NCI-H2227 (cell line): ENCODE results near the gene ENPP3.
"Not testable (repeated sequence)": the region's sequence is repeated elsewhere in the genome, so short reads cannot be mapped to it uniquely, and the experiment has no call there.

Experiments used
- DNase-seq: peaks from one replicate; lab custom pipeline; 2025; ENCODE audit not compliant: unreplicated experiment; lab: John Stamatoyannopoulos, UW

The ENPP3 gene

DNA sequence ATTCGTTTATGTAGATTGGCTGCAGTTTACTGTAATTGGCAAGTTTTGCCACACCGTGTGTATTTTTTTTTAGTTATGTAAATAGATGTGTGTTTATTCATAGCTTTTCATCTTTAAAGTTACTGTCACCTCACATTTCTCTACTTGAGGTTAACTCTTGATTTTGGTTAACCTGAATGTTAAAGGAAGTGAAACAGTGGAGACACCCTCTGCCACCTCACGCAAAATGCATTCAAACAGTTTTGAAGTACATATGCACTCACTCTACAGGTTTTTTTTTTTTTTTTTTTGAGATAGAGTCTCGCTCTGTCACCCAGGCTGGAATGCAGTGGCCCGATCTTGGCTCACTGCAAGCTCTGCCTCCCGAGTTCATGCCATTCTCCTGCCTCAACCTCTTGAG is 46.4 kb downstream of the ENPP3 start:
- no peak for DNase-seq

DNA sequence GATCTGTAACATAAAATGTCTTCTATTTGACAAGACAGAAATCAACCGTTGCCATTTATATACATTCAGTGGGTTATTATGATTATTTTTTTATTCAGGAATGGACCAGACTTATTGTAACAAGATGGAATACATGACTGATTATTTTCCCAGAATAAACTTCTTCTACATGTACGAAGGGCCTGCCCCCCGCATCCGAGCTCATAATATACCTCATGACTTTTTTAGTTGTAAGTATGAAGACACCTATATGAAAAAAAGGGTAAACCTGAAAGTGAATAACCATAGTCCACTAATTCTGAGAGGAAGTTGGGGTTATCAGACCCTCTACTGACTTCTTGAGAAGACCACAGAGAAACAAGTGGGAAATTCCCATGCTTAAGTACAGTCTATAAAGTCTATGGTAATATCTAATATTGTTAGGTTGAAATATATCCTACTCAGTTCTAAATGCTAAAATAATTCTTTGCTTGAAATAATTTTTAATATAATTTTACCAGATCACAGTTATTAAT is 48.2 kb downstream of the ENPP3 start:
- no peak for DNase-seq

DNA sequence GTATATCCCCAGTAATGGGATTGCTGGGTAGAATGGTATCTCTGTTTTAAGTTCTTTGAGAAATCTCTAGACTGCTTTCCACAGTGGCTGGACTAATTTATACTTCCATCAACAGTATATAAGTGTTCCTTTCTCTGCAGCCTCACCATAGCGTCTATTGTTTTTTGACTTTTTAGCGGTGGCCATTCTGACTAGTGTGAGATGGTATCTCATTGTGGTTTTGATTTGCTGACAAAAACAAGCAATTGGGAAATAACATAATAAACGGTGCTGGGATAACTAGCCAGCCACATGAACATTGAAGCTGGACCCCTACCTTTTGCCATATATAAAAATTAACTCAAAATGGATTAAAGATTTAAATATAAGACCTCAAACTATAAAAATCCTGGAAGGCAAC is 49.9 kb downstream of the ENPP3 start:
- DNase-seq = no peak

DNA sequence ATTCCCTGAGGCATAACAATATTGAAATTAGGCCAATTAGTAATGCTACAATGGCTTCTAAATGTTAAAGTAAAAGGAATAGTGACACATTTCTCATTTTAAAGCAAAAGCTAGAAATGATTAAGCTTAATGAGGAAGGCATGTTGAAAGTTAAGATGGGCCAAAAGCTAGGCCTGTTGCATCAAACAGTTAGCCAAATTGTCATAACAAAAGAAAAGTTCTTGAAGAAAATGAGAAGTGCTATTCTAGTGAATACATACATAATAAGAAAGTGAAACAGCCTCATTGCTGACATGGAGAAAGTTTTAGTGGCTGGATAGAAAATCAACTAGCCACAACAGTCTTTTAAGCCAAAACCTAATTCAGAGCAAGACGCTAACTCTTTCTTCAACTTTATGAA is 51.2 kb downstream of the ENPP3 start:
- DNase-seq = no peak

DNA sequence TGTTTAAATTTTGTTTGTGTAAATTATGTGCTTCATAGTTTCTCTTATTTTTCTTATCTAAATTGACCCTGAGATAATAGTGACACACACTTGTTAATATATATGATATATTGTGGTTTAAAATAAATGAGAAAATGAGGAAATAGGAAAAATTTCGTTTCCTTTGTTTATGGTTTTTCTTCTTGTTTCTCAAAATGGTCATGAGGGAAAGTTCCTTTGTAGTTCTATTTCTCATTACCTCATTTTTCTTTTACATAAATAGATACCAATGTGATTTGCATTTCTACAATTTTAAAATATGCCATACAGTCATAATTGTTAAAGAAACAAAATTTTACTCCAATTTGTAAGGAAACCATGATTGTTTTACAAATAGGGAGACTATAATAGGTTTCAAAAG is 54.9 kb downstream of the ENPP3 start:
- no peak for DNase-seq

DNA sequence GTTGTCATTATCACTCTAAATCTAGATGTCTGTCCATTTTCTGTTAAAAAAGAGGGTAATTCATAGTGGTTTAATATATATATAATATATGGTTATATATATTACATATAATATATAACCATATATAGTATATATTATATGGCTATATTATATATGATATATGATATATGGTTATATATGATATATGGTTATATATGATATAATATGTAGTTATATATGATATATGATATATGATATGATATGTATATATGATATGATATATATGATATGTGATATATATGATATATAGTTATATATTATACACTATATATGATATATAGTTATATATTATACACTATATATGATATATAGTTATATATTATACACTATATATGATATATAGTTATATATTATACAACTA is 55.5 kb downstream of the ENPP3 start:
- no peak for DNase-seq

DNA sequence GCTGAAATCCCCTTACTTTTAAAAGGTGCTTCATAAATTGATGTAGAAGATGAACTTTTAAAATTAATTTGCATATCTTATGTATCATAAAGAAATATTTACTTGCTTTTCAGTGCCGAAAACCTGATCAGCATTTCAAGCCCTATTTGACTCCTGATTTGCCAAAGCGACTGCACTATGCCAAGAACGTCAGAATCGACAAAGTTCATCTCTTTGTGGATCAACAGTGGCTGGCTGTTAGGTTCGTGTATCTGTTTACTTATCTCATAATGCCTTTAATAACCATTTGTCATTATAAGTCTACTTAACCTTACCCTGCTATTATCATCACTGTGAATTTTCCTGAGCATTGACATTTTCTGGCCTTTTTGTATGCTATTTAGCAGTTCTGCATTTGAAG is 56.3 kb downstream of the ENPP3 start:
- no peak for DNase-seq

DNA sequence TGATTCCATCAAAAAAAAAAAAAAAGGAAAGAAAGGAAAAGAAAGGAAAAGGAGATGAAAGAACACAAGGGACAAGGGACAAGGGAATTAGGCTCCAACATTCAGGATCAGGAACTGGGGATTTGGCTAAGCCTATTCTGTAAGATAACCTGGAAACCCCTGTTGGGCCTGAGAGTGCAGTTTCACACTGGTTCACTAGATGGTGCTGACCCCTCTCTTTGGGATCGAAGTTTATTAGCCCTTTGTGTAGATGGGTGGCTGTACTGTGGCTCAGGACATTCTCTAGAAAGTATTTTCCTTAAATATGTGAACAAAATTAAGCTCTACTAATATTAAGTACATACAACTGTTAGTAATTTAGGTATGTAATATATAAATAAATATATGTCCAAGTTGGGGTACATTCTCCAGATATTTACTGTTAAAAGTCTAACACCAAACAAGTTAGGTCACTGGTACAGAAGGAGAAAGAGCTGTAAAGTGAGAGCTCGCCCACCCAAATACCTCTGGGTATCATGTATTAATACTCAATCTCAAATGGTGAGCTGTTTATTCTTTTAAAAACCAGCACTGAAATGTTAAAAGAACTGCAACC is 57.8 kb downstream of the ENPP3 start:
- DNase-seq = no peak

DNA sequence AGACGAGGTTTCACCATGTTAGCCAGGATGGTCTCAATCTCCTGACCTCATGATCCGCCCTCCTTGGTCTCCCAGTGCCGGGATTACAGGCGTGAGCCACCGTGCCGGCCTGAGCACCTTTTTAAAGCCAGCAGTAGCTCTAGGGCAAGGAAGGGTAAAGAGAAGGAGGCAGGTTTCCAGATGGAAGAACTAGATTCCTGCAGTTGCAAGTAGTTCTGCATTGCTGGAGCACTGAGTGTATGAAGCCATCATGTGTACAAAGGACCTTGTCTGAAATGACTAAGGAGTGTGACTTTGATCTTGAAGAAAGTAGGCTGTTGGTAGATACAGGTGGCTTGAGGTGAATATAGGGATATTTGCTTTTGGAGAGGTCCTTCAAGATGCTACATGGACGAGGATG is 59.9 kb downstream of the ENPP3 start:
- no peak for DNase-seq

DNA sequence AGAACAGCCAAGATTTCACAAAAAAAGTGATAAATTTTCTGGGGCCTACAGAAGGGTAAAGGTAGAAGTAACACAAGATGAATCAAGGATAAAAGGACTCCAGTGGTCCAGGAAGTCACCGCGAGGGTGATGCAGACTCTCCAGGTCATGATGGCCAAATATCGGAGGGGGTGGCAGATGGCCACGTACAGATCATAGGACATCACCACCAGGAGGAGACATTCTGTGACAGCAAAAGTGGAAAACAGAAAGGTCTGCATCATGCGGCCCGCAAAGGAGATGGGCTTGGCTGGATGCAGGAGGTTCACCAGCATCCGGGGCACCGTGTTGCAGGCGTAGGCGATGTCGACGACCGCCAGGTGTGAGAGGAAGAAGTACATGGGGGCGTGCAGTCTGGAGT is 63.7 kb downstream of the ENPP3 start:
- not testable (repeated sequence) for DNase-seq

DNA sequence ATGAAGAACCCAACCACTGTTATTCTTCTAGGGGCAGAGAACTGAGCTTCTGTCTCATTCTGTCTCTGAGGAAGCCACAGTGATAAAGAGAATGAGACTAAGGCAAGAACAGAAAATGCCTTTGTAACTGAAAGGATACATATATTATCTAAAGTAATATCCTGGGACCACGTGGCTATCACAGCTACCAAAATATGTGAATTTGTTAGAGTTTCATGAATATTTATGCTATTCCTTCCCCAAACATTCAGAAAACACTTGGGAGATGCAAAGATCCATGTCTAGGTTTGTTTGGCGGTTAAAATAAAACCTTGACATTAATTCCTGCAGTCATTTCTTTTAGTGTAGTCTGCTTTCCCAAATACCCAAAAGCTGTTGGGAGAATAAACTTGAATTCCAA is 66.8 kb downstream of the ENPP3 start:
- not testable (repeated sequence) for DNase-seq

DNA sequence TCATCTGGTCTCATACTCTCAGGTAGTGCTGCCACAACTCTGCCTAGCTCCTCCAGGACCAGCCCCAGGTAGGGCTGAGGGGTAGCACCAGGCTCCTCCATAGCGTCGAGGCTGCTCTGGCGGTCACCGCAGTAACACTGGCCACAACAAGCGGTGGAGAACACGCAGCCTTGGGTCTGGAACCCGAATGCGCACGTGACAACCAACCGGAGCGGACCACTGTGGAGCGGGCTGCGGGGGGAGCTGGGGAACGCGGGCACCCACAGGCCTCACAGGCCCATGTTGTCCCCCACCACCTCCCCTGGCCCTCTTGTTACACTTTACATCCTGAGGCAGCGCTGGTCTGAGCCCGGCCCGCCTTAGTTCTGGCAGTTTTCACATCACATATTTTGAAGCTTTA is 73.8 kb downstream of the ENPP3 start, which contains the start of gene CTAGE9:
Gene CTAGE9, minus strand, starts transcription at position 101 of the 400 bp plus-strand sequence. Its CDS starts 0 bp downstream, at position 101.
- not testable (repeated sequence) for DNase-seq

DNA sequence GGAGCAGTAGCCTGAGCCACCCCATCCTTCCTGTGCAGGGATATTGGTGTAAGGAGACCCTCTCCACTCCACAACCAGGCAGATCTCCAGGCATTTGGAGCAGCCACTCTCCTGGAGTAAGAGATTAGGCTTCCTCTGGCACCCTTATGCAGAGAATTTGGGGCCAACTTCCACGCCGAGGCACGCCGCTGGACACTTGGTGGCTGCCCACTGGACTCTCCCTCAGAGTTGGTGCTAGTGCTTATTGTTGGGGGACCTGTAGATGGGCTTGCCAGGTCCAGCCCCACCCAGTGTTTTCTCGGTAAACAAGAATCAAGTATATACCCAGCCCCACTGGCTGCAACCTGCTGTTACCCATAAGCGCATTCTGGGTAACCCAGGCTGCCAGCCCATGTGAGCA is 78.5 kb downstream of the ENPP3 start:
- DNase-seq = not testable (repeated sequence)

DNA sequence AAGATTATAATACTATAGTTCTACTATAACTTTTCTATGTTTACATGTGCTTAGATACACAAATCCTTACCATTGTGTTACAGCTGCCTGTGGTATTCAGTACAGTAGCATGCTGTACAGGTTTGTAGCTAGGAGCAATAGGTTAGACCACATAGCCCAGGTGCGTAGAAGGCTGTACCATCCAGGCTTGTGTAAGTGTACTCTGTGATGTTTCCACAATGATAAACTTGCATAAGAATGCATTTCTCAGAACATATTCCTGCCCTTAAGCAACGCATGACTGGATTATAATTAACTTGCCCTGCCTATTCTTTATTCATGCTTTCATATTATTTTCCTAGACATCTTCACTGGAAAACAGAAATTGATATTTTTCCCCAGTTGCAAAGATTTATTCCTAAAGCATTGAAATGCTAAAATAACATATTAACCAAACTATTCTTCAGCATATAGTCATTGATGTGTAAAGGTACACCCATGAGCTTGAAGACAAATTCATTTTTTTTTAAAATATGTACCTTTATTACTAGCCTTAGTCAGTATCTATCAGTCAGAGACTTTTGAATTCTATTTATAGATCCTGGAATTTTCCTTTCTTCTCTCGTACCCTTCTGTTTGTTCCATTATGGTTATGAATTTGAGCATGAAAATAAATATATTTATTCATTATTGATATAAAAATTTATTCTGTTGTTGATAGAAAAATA is 80.9 kb downstream of the ENPP3 start:
- DNase-seq = no peak

DNA sequence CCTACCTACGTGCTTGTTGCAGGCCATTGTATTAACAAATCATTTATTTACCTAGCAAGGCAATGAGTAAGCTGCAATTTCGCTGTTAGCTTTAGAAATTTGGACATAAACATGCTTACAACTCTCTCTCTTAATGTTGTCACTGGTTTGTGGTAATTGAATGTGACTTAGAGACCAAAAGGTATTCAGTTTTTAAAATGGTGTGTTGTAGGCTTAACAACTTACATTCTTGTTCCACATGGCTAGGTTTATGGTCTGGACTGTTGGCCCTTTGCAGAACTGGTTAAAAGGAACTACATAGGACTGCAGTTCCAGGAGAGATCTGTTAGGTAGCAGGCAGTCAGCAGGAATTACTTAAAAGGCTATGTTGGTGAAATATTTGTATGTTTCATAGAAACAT is 84.1 kb downstream of the ENPP3 start:
- no peak for DNase-seq

DNA sequence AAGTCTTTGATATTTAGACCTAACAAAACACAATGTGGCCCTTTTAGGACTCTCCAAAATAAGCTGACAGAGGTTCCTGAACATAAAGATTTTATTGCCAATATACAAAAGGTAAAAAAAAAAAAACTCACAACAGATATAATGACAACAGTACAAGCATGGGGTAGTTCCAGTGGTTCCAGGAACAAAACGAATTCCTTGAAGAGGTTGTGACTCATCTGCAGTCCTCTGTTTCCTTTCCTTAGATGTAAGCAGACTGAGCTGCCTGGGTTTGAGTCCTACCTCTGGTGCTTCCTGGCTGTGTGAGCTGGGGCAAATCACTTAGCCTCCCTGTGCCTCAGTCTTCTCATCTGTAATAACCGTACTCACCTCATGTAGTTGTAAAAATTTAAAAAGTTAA is 87.0 kb downstream of the ENPP3 start:
- no peak for DNase-seq

DNA sequence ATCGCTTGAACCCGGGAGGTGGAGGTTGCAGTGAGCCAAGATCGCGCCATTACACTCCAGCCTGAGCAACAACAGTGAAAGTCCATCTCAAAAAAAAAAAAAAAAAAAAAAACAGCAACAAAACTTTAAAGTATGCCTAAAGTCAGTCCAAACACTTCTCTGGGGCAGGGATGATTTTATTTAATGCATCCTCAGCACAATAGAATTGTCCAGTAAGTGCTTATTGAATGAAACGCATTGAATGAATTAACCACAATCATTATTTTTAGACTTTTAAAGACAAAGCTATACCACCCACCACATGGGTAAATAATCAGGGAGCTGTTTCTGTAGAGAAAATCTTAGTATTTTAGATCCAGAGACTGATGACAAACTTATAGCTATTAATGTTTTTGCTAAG is 90.4 kb downstream of the ENPP3 start:
- no peak for DNase-seq

DNA sequence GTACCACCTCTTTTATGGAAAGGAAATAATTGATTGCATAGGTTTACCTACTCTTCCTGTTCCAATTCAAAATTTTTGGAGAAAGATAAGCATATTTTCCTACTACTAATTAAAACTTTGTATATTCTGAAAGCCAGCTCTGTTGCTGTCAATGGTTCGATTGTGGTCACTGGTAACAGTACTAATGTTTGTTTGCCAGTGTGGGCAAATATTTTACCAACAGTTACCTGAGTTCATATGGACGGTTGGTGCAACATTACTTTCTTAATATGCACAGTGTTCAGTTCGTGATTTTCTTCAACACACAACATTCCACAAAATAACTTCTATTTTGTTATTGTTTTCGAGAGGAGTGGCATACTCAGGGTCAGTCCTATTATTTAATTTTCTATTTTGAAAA is 90.8 kb downstream of the ENPP3 start:
- no peak for DNase-seq

DNA sequence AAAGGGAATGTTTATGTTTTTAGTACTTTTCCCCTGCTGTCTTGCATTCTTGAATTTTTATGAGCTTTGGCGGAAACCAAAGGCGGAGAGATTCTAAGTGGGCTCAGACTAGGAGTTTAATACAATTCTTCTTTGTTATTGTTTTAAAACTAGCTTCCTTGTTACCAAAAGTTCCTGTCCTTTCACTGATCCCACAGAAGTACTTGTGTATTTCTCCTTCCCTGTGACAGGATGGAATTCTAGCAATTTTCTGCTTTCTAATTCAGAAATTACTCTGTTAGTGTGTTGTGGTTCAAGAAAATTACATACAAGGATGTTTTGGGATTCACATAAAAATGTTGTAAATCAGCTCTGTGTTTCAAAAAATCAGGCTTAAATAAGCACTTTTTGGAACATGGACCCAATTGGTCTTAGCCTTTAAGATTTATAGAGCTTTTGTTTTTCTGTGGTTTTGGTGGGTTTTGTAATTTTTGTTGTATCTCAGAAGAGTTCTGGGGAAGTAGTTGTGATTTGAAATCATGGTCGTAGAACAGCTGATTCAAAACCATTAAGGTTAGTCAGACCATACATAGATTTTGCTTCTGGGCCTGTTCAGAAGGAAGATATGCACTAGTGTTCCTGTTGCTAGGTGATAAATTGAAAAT is 91.3 kb downstream of the ENPP3 start:
- DNase-seq = no peak

DNA sequence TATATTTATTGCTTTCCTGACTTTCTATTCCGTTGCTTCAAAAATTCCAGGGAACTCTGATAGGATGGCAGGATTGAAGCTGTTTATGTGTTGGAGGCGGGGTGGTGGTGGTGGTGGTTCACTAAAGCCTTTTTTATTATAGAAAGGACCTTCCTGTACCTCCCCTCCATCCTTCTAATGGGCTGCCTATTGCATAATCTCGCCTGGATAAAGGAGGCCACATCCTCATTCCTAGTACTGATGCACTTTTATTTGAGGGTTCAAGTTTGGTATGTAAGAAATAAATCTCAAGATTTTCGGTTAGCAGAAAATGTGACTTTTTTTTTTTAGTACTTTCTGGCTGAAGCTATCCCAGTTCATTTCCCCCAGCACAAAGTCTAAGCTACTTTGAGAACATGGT is 92.4 kb downstream of the ENPP3 start:
- no peak for DNase-seq

DNA sequence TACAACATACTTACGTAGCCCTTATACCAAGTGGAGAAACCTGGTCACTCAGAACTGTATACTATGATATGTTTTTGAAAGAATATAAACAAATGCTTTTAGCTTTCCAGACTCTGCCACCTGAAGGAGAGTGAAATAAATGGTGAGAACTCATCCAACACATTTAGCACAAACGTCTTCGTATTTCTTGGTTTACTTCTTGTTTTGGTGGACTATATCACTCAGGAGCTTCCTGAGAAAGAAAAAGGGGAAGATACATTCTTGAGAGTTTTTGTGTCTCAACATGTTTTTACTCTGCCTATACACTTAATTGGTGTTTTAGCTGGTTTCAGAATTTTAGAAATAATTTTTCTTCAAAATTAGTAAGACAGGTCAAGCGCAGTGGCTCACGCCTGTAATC is 93.2 kb downstream of the ENPP3 start:
- DNase-seq = no peak

DNA sequence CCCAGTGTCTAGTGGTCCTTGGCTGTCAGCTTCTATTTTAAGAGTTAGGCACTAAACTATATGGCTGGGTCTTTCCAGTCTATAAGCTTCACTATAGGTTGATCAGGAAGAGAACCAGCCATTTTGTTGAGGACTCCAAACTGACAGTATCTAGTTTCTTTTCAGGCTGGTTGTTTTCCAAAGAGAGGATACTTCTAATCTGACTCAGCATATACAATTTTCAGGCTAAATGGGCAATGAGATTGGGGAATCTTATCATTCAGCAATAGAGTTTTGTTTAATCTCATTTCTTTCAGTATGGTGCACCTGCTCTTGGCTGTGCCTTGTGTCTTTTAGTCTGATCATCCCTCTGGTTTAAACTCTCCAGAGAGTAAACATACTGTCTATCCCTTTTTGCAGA is 94.1 kb downstream of the ENPP3 start:
- no peak for DNase-seq
